Effector memory CD8-positive, alpha-beta T cell (primary cell): ENCODE data around the gene HES4.
"Not testable (repeated sequence)": the region's sequence is repeated elsewhere in the genome, so short reads cannot be mapped to it uniquely, and the experiment has no call there.

ENCODE experiments used
- ATAC-seq: fragments of 150-1000 bp; cut with Tn5 transposase; replicated peaks from 2 replicates; pipeline ENCODE4 v1.10.0; 2021; ENCODE audit warnings: mild to moderate bottlenecking, moderate library complexity
- DNase-seq, 3 experiments: peaks; one replicate each; pipeline ENCODE4 v3.0.0; 2021
- H3K27ac Mint-ChIP-seq, 2 donors: one replicate each; pipeline ENCODE4 v1.8.0; 2022; ENCODE audit warnings: mild to moderate bottlenecking in 2 of 2, mixed read lengths in 2 of 2, moderate library complexity in 2 of 2
- H3K27me3 Mint-ChIP-seq, 2 donors: one replicate each; pipeline ENCODE4 v1.8.0; 2022; ENCODE audit warnings: mixed read lengths in 2 of 2
- H3K36me3 Mint-ChIP-seq: one replicate; pipeline ENCODE4 v1.8.0; 2022; ENCODE audit warnings: mild to moderate bottlenecking, moderate library complexity, mixed read lengths; ENCODE audit not compliant: insufficient read depth
- H3K4me1 Mint-ChIP-seq, 2 donors: one replicate each; pipeline ENCODE4 v1.8.0; 2022; ENCODE audit warnings: low read depth in 2 of 2, mixed read lengths in 2 of 2
- H3K4me3 Mint-ChIP-seq, 2 donors: one replicate each; pipeline ENCODE4 v1.8.0; 2022; ENCODE audit warnings: mild to moderate bottlenecking in 2 of 2, mixed read lengths in 2 of 2, moderate library complexity in 2 of 2
- H3K9me3 Mint-ChIP-seq, 2 donors: one replicate each; pipeline ENCODE4 v1.8.0; 2022; ENCODE audit warnings: mixed read lengths in 2 of 2

HES4 gene

GRCh38 chr1:1019122-1019999 is 19.5 kb upstream of the HES4 start:
- H3K36me3 Mint-ChIP-seq = peaks cover 3% of the 10 kb centered on the region
- ATAC-seq (peak; percentile 76), DNase-seq (peak; percentile 71 to 76 (median 73))
- H3K4me1 Mint-ChIP-seq = peaks cover 2 to 8% of the 10 kb centered on the region in 2 donors
- no peaks in the 10 kb centered on the region for H3K9me3 Mint-ChIP-seq
- H3K27ac Mint-ChIP-seq = no peak overlapping the region
- peaks cover 4 to 17% of the 10 kb centered on the region in 2 donors for H3K27me3 Mint-ChIP-seq
- peak overlapping the region; percentile 37 to 68 for H3K4me3 Mint-ChIP-seq

GRCh38 chr1:1018321-1018685 is 18.4 kb upstream of the HES4 start:
- H3K9me3 Mint-ChIP-seq, H3K36me3 Mint-ChIP-seq, ATAC-seq, DNase-seq, H3K27ac Mint-ChIP-seq: not testable (repeated sequence)
- Mint-ChIP-seq H3K4me1 (peaks cover 13 to 18% of the 10 kb centered on the region in 2 donors), H3K27me3 (peaks cover 4 to 14% of the 10 kb centered on the region in 2 donors), H3K4me3 (peak overlapping the region in 1 of 2 donors; percentile 23)

- not testable (repeated sequence) for H3K27me3 Mint-ChIP-seq, DNase-seq, H3K9me3 Mint-ChIP-seq, ATAC-seq, H3K36me3 Mint-ChIP-seq, H3K27ac Mint-ChIP-seq
- H3K4me3 Mint-ChIP-seq = peak overlapping the region in 1 of 2 donors; percentile 23
- H3K4me1 Mint-ChIP-seq = peaks cover 19 to 20% of the 10 kb centered on the region in 2 donors
Observed at GRCh38 chr1:1017397-1018320, 17.8 kb upstream of the HES4 start.

- DNase-seq (no peak), ATAC-seq (no peak)
- Mint-ChIP-seq H3K4me1 (peaks cover 20 to 21% of the 10 kb centered on the region in 2 donors), H3K9me3 (no peaks in the 10 kb centered on the region), H3K27me3 (no peaks in the 10 kb centered on the region), H3K27ac (peak overlapping the region; percentile 98 to 99), H3K4me3 (peak overlapping the region; percentile 95 to 99), H3K36me3 (peaks cover 9% of the 10 kb centered on the region)
Observed at GRCh38 chr1:1014799-1015681, 15.1 kb upstream of the HES4 start.

GRCh38 chr1:1013922-1014648 is 14.2 kb upstream of the HES4 start:
- peak overlapping the region; percentile 95 to 99 for H3K4me3 Mint-ChIP-seq
- peak overlapping the region; percentile 98 to 99 for H3K27ac Mint-ChIP-seq
- H3K27me3 Mint-ChIP-seq = peaks cover 0 to 4% of the 10 kb centered on the region in 2 donors
- ATAC-seq (peak; percentile 15), DNase-seq (no peak)
- H3K9me3 Mint-ChIP-seq = no peaks in the 10 kb centered on the region
- H3K4me1 Mint-ChIP-seq = peaks cover 22% of the 10 kb centered on the region in 2 donors
- H3K36me3 Mint-ChIP-seq = peaks cover 9% of the 10 kb centered on the region

GRCh38 chr1:1013105-1013921 is 13.4 kb upstream of the HES4 start, which contains the start of gene ISG15:
ISG15 (plus strand) TSS chr1:1013497; CDS start chr1:1013574, 77 bp downstream.
- Mint-ChIP-seq H3K27me3 (peaks cover 0 to 9% of the 10 kb centered on the region in 2 donors), H3K36me3 (peaks cover 9% of the 10 kb centered on the region), H3K4me3 (peak within 1 kb of the TSS; percentile 95 to 99), H3K27ac (peak within 1 kb of the TSS; percentile 98 to 99), H3K9me3 (no peaks in the 10 kb centered on the region), H3K4me1 (peaks cover 24% of the 10 kb centered on the region in 2 donors)
- ATAC-seq = peak; percentile 97
- DNase-seq = peak; percentile 85 to 90 (median 86)

- not testable (repeated sequence) for H3K36me3 Mint-ChIP-seq, H3K27me3 Mint-ChIP-seq, DNase-seq, H3K9me3 Mint-ChIP-seq
- Mint-ChIP-seq H3K4me3 (peak overlapping the region; percentile 95 to 99), H3K27ac (peak overlapping the region; percentile 98 to 99), H3K4me1 (peaks cover 24% of the 10 kb centered on the region in 2 donors)
- peak; percentile 2 for ATAC-seq
Observed at GRCh38 chr1:1012736-1013104, 12.8 kb upstream of the HES4 start.

GRCh38 chr1:1011396-1011949 is 11.6 kb upstream of the HES4 start:
- Mint-ChIP-seq H3K27ac (no peak overlapping the region), H3K36me3 (peaks cover 9% of the 10 kb centered on the region), H3K27me3 (peaks cover 6 to 16% of the 10 kb centered on the region in 2 donors), H3K4me1 (peaks cover 19 to 24% of the 10 kb centered on the region in 2 donors), H3K9me3 (no peaks in the 10 kb centered on the region), H3K4me3 (no peak overlapping the region)
- ATAC-seq = no peak
- no peak for DNase-seq

- not testable (repeated sequence) for H3K27ac Mint-ChIP-seq, ATAC-seq, H3K4me3 Mint-ChIP-seq, H3K9me3 Mint-ChIP-seq, DNase-seq
- H3K36me3 Mint-ChIP-seq = peaks cover 12% of the 10 kb centered on the region
- H3K27me3 Mint-ChIP-seq = peaks cover 15 to 29% of the 10 kb centered on the region in 2 donors
- H3K4me1 Mint-ChIP-seq = peaks cover 21 to 26% of the 10 kb centered on the region in 2 donors
Observed at GRCh38 chr1:1010131-1010530, 10.2 kb upstream of the HES4 start.

GRCh38 chr1:1006305-1007159 is 6.6 kb upstream of the HES4 start:
- H3K4me1 Mint-ChIP-seq = peaks cover 10 to 12% of the 10 kb centered on the region in 2 donors
- H3K4me3 Mint-ChIP-seq = no peak overlapping the region
- ATAC-seq (no peak), DNase-seq (no peak)
- peak overlapping the region in 1 of 2 donors; percentile 53 for H3K27ac Mint-ChIP-seq
- no peaks in the 10 kb centered on the region for H3K9me3 Mint-ChIP-seq
- peaks cover 33 to 62% of the 10 kb centered on the region in 2 donors for H3K27me3 Mint-ChIP-seq
- H3K36me3 Mint-ChIP-seq = peaks cover 6% of the 10 kb centered on the region
